Large intestine (tissue), 3 donors: ENCODE results near the gene SPTY2D1. TPM values are rescaled to one million over a fixed set of nuclear protein-coding genes. Genes with fewer than 3 reads are reported as not detected.
"Not testable (repeated sequence)": the region's sequence is repeated elsewhere in the genome, so short reads cannot be mapped to it uniquely, and the experiment has no call there.

Experiments used
- DNase-seq, 2 donors: peaks; one replicate each; pipeline versions ENCODE4 v3.0.0 to v3.0.0-alpha.2; 2013
- H3K27ac ChIP-seq: one replicate; pipeline ENCODE4 v1.5.1; 2013; ENCODE audit warnings: low read length
- H3K27me3 ChIP-seq: 2 replicates; pipeline ENCODE4 v1.6.1; 2013; ENCODE audit warnings: low read length; ENCODE audit not compliant: control insufficient read depth, insufficient read depth
- H3K36me3 ChIP-seq: 2 replicates; pipeline ENCODE4 v1.6.1; 2013; ENCODE audit warnings: low read length; ENCODE audit not compliant: control insufficient read depth, insufficient read depth
- H3K4me1 ChIP-seq: one replicate; pipeline ENCODE4 v1.6.1; 2013; ENCODE audit warnings: low read length; ENCODE audit not compliant: control insufficient read depth, insufficient read depth
- H3K4me3 ChIP-seq: one replicate; pipeline ENCODE4 v1.5.1; 2013; ENCODE audit warnings: low read length
- H3K9me3 ChIP-seq: one replicate; pipeline ENCODE4 v1.6.1; 2013; ENCODE audit warnings: mild to moderate bottlenecking, low read depth, low read length, moderate library complexity; ENCODE audit not compliant: control insufficient read depth
- WGBS: methylation state at CpG from one replicate; pipeline ENCODE4 v1.1.5; 2013; ENCODE audit warnings: low lambda C conversion rate; ENCODE audit not compliant: insufficient coverage; 5-methylcytosine and 5-hydroxymethylcytosine counted together
- polyA plus RNA-seq: library from polyadenylated mRNA; unstranded; fragments of 120-200 nt; gene quantifications from one replicate; pipeline ENCODE4 v1.2.1, GENCODE V29; 2013

SPTY2D1 gene
- polyA plus RNA-seq, 1 donor = 16.5 TPM

GRCh38 chr11:18594999-18595749, 39.0 kb downstream of the SPTY2D1 start:
- H3K27me3 ChIP-seq = no peaks in the 10 kb centered on the region
- WGBS = no CpG with 5 or more reads among the region's 5 CpGs
- H3K27ac ChIP-seq = no peak overlapping the region
- DNase-seq = no peak
- peaks cover 1% of the 10 kb centered on the region for H3K4me1 ChIP-seq
- no peaks in the 10 kb centered on the region for H3K9me3 ChIP-seq
- H3K36me3 ChIP-seq = peaks cover 15% of the 10 kb centered on the region
- H3K4me3 ChIP-seq = no peak overlapping the region

DNA sequence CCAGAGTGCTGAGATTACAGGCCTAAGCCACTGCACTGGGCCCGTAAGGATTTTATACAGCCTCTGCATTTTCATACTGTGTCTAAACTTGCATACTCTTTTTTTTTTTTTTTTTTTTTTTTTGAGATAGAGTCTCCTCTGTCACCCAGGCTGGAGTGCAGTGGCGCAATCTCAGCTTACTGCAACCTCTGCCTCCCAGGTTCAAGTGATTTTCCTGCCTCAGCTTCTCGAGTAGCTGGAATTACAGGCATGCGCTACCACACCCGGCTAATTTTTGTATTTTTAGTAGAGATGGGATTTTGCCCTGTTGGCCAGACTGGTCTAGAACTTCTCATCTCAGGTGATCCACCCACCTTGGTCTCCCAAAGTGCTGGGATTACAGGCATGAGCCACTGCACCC, 40.1 kb downstream of the SPTY2D1 start:
- WGBS = no CpG with 5 or more reads among the region's 5 CpGs
- H3K9me3 ChIP-seq, H3K4me3 ChIP-seq, H3K27ac ChIP-seq, H3K4me1 ChIP-seq, DNase-seq, H3K27me3 ChIP-seq: not testable (repeated sequence)
- peaks cover 15% of the 10 kb centered on the region for H3K36me3 ChIP-seq

- no peak for DNase-seq
- Histone ChIP-seq H3K9me3 (no peaks in the 10 kb centered on the region), H3K27ac (no peak overlapping the region), H3K27me3 (no peaks in the 10 kb centered on the region), H3K4me3 (no peak overlapping the region), H3K36me3 (peaks cover 5% of the 10 kb centered on the region), H3K4me1 (peaks cover 9% of the 10 kb centered on the region)
- WGBS = no CpG with 5 or more reads among the region's 2 CpGs
Observed at GRCh38 chr11:18590571-18590970, 43.6 kb downstream of the SPTY2D1 start.

DNA sequence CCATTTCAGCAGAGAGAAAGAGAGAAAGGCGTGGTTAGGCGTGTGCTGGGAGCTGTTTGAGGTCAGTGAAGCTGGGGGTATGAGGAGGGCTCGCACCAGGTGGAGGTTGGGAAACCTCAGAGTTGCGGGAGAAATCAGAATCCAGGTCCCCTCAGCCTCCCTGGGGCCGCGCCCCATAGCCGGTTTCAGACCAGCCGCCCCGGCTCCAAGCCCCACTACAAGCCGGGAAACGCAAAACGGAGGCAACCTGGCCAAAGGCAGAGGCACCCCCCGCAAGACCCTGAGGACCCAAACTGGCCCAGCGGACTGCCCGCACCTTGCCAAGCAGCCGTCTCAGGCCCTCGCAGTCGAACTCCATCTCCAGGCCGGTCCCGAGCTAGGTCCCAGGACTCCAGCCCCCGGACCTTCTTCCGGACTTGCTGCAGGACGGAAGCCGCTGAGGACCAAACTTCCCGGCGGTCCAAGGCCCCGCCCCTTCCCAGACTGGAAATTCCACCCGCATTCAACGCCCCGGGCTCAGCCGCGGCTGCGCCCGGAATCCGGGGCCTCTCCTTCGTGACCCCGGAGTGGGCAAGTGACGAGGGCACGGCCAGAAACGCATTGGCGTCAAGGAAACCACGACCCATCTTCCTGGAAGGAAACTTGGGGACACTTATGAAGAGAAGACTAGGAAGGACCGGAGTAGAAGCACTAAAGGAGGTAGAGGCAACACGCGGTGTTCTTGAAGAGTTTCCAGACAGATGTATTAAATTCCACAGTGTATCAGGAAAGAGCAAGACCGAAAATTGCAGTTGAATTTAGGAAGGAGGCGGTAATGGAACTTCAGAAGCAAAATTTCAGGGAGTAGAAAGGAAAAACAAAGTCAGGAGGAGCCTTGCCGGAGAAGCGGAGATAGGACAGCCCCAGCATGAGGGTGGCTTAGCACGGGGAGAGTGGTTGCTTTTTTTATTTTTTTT, 45.6 kb downstream of the SPTY2D1 start, which contains the start of gene UEVLD:
Gene UEVLD, minus strand, starts transcription at position 438 of the 956 bp plus-strand sequence. Its CDS starts 80 bp downstream, at position 358.
- peak; percentile 85 to 93 for DNase-seq
- WGBS = 0% methylated on average over 5 of the region's 50 CpGs

GRCh38 chr11:18581825-18582224, 52.3 kb downstream of the SPTY2D1 start:
- Histone ChIP-seq H3K4me3 (no peak overlapping the region), H3K9me3 (no peaks in the 10 kb centered on the region), H3K27ac (no peak overlapping the region), H3K36me3 (peaks cover 8% of the 10 kb centered on the region), H3K4me1 (no peaks in the 10 kb centered on the region), H3K27me3 (no peaks in the 10 kb centered on the region)
- WGBS = 100% methylated on average over 1 of the region's 1 CpG
- no peak for DNase-seq

More for the DNA sequence above, 45.6 kb downstream of the SPTY2D1 start, which contains the start of gene UEVLD:
- peaks cover 9% of the 10 kb centered on the region for H3K4me1 ChIP-seq
- no peaks in the 10 kb centered on the region for H3K36me3 ChIP-seq
- no peaks in the 10 kb centered on the region for H3K27me3 ChIP-seq
- H3K9me3 ChIP-seq = no peaks in the 10 kb centered on the region
- H3K27ac ChIP-seq = peak within 1 kb of the TSS; percentile 48
- peak within 1 kb of the TSS; percentile 80 for H3K4me3 ChIP-seq

DNA sequence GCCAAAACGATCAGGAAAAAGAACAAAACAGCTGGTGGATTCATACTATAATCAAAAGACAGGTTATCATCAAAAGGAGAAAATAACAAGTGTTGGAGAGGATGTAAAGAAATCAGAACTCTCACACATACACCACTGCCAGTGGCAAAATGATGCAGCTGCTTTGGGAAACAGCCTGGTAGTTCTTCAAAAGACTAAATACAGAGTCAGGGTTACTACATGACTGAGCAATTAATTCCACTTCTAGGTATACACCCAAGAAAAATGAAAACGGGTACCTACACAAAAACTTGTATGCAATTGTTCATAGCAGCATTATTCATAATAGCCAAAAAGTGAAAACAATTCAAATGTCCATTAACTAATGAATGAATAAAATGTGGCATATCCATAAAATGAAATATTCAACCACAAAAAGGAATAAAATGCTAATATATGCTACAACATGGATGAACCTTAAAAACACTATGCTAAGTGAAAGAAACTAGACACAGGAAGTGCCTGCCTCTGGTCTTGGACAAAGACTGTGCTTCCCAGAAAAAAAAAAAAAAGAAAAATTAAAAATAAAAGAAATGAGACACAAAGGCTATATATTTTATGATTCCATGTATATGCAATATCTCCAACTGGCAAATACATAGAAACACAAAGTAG, 53.9 kb downstream of the SPTY2D1 start:
- Histone ChIP-seq H3K27me3 (no peaks in the 10 kb centered on the region), H3K36me3 (peaks cover 11% of the 10 kb centered on the region), H3K4me1 (no peaks in the 10 kb centered on the region), H3K9me3 (no peaks in the 10 kb centered on the region), H3K27ac (no peak overlapping the region), H3K4me3 (no peak overlapping the region)
- WGBS = 100% methylated on average over 1 of the region's 2 CpGs
- DNase-seq = no peak

- Histone ChIP-seq H3K4me3 (peak overlapping the region; percentile 23), H3K36me3 (peaks cover 16% of the 10 kb centered on the region), H3K27me3 (no peaks in the 10 kb centered on the region), H3K9me3 (no peaks in the 10 kb centered on the region), H3K4me1 (no peaks in the 10 kb centered on the region), H3K27ac (peak overlapping the region; percentile 72)
- no CpG with 5 or more reads among the region's 14 CpGs for WGBS
- DNase-seq = peak; percentile 64 to 84
Observed at GRCh38 chr11:18578975-18579598, 55.1 kb downstream of the SPTY2D1 start.

- H3K4me3 ChIP-seq = no peak overlapping the region
- no peaks in the 10 kb centered on the region for H3K27me3 ChIP-seq
- 17% methylated on average over 1 of the region's 1 CpG for WGBS
- no peaks in the 10 kb centered on the region for H3K4me1 ChIP-seq
- no peaks in the 10 kb centered on the region for H3K9me3 ChIP-seq
- no peak overlapping the region for H3K27ac ChIP-seq
- peaks cover 27% of the 10 kb centered on the region for H3K36me3 ChIP-seq
- no peak for DNase-seq
Observed at GRCh38 chr11:18575361-18575760, 58.8 kb downstream of the SPTY2D1 start.

- no peaks in the 10 kb centered on the region for H3K4me1 ChIP-seq
- H3K9me3 ChIP-seq = no peaks in the 10 kb centered on the region
- H3K27ac ChIP-seq = no peak overlapping the region
- peaks cover 24% of the 10 kb centered on the region for H3K36me3 ChIP-seq
- no peak overlapping the region for H3K4me3 ChIP-seq
- WGBS = 80% methylated on average over 2 of the region's 3 CpGs
- no peaks in the 10 kb centered on the region for H3K27me3 ChIP-seq
- no peak for DNase-seq
Observed at GRCh38 chr11:18567081-18567480, 67.1 kb downstream of the SPTY2D1 start.

DNA sequence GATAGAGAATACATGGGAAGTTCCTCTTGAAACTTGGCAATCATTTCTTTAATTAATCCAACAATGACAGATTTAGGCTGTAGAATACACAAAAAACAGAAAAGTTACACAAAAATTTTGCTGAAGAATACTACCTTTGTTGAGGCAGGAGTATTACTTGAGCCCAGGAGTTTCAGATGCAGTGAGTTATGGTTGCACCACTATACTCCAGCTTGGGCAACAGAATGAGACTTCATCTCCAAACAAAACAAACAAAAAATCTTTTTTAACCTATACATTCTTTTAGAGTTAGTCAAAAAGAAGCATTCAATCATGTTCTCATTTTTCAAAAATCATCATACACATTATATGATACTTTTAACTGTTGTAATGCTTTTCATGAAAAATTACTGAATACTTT, 67.7 kb downstream of the SPTY2D1 start:
- Histone ChIP-seq H3K27me3 (no peaks in the 10 kb centered on the region), H3K9me3 (no peaks in the 10 kb centered on the region), H3K27ac (no peak overlapping the region), H3K4me1 (no peaks in the 10 kb centered on the region), H3K36me3 (peaks cover 26% of the 10 kb centered on the region), H3K4me3 (no peak overlapping the region)
- DNase-seq = no peak
